CD4-positive, alpha-beta T cell treated with Interleukin-1 beta for 1 hour (primary cell): ENCODE measurements around the gene MYL6B.

Experiments
- DNase-seq, 2 donors: peaks; one replicate each; pipeline ENCODE4 v3.0.0-alpha.2; 2020 to 2022

Gene MYL6B

GRCh38 chr12:56152132-56152755 is at the start of gene MYL6B:
MYL6B (plus strand) TSS chr12:56152587; CDS start chr12:56153919, 1,332 bp downstream.
- peak; percentile 89 to 90 for DNase-seq

GRCh38 chr12:56102683-56103065 is 49.7 kb upstream of the MYL6B start:
- no peak for DNase-seq

GRCh38 chr12:56103066-56103711 is 49.2 kb upstream of the MYL6B start:
- DNase-seq, result peak in 1 of 2 donors; percentile 49

GRCh38 chr12:56103823-56104108 is 48.6 kb upstream of the MYL6B start:
- DNase-seq, result no peak

- peak; percentile 98 for DNase-seq
These were observed 48.1 kb upstream of the MYL6B start, which contains the start of gene PA2G4 for GRCh38 chr12:56104109-56104814. PA2G4 (plus strand) TSS chr12:56104559; CDS start chr12:56104738, 179 bp downstream.

GRCh38 chr12:56104815-56105608 is 47.4 kb upstream of the MYL6B start:
- peak; percentile 7 to 15 for DNase-seq

GRCh38 chr12:56105609-56105902 is 46.8 kb upstream of the MYL6B start:
- DNase-seq, result no peak

- DNase-seq, result no peak
These were observed 45.1 kb upstream of the MYL6B start for GRCh38 chr12:56107242-56107641.

- DNase-seq, result no peak
These were observed 41.8 kb upstream of the MYL6B start for GRCh38 chr12:56110571-56110970.

- DNase-seq, result no peak
These were observed 38.3 kb upstream of the MYL6B start for GRCh38 chr12:56114084-56114483.

- no peak for DNase-seq
These were observed 37.1 kb upstream of the MYL6B start for GRCh38 chr12:56115329-56115728.

- peak; percentile 92 to 95 for DNase-seq
These were observed 35.9 kb upstream of the MYL6B start, which contains the start of gene RPL41 for GRCh38 chr12:56116267-56117081. RPL41 (plus strand) TSS chr12:56116633.

- peak in 1 of 2 donors; percentile 13 for DNase-seq
These were observed 35.2 kb upstream of the MYL6B start for GRCh38 chr12:56117082-56117706.

- peak; percentile 99 for DNase-seq
These were observed 34.4 kb upstream of the MYL6B start, which contains the start of gene ZC3H10 for GRCh38 chr12:56117778-56118687. ZC3H10 (plus strand) TSS chr12:56118266; CDS start chr12:56120563, 2,297 bp downstream.

- DNase-seq, result no peak
These were observed 33.6 kb upstream of the MYL6B start for GRCh38 chr12:56118688-56119357.

GRCh38 chr12:56119361-56119796 is 33.0 kb upstream of the MYL6B start:
- peak; percentile 72 to 77 for DNase-seq

- DNase-seq, result no peak
These were observed 32.1 kb upstream of the MYL6B start for GRCh38 chr12:56120158-56120846.

GRCh38 chr12:56121204-56121870 is 31.1 kb upstream of the MYL6B start:
- DNase-seq, result no peak

GRCh38 chr12:56122637-56123036 is 29.8 kb upstream of the MYL6B start:
- DNase-seq, result no peak
